HK-2 (cell line): Measurements from ENCODE around the gene C11orf52.

Source experiments
- DNase-seq: peaks from one replicate; pipeline ENCODE4 v3.0.0-alpha.2; 2018; ENCODE audit not compliant: unreplicated experiment

C11orf52 gene

GRCh38 chr11:111939836-111940604 is 21.3 kb downstream of the C11orf52 start:
- DNase-seq = peak; percentile 47

DNA sequence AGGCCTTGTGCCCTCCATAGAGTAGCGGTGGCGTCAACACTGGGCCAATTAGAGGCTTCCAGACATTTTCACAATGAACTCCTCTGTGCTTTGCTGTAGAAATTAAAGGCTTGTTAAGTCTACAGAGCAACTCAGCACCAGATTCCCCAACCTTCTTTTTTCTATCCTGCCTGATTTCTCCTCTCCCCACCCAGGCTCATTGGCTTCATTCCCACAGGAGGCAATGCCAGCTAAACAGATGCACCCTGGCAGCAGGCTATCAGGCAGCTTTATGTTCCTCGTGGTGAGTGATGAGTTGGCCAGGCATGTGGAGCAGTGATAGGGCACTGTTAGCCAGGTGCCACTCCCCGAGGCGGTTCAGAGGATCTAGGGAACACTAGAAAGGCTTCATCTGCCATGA is 23.2 kb downstream of the C11orf52 start:
- no peak for DNase-seq

DNA sequence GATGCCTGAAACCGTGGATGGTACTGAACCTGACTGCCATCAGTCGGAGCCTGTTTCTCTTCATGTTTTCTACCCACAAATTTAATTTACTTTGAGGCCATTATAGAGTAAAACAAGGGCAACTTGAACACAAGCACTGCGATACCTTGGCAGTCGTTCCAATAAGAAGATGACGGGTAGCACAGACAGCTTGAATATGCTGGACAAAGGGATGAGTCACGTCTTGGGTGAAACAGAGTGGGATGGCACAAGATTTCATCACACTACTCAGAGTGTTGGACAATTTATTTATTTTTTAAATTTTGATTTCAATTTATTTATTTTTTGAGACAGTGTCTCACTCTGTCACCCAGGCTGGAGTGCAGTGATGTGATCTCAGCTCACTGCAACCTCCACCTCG is 24.1 kb downstream of the C11orf52 start:
- DNase-seq = no peak

DNA sequence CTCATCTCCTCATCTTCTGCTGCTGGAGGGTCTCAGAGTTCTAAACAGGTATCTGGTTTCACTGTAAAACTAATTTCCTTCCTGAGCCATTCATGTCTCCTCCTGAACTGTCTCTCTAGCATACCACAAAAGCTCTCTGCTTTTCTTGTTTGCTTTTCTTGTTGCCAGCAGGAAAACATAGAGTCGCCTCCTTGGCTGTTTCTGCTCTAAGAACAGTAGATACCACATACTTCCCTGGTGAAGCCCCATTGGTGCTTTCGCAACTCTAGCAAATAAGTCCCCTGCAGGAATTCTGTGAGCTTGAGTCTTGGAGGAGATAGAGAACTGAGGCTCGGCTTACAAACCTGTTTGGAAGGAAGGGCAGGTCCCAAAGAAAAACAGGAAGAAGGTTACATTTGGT is 25.4 kb downstream of the C11orf52 start:
- no peak for DNase-seq

- DNase-seq = peak; percentile 16
Observed at GRCh38 chr11:111944651-111945051, 25.9 kb downstream of the C11orf52 start.

DNA sequence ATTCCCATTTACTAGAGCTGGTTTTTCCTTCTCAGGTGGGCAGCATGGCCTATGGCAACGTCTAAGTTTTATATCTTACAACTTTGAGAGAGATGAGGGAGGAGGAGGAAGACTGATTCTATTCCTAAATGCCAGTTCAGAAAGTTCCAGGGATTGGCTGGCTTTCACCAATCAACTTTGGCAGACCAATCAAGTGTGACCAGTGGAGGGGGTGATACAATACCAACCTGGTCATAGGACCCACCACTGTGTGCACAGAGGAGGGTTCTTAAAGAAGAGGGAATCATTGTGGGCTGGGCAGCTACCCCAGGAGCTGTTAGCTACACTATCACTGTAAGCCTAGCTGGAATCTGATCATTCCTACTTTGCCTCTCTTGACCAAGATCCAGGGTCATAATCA is 26.5 kb downstream of the C11orf52 start:
- peak; percentile 34 for DNase-seq

GRCh38 chr11:111946499-111946898 is 27.8 kb downstream of the C11orf52 start:
- no peak for DNase-seq

DNA sequence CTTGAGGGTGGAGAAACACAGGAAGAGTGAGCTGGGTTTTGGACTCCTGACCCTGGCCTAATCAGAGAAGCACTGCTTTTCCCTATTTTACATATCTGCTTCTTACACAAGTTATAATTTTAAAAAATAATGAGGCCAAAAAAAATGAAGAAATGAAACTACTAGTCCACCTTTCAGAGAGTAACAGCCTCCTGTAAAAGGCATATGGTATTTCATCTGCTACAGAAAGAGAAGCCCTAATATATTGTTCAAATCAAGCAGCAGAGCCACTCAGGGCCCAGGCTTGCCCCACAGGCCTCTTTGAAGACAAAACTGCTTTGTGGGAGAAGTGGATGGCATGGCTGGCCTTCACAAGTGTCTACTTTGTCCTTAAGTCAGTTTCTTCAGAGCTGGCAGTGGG is 28.4 kb downstream of the C11orf52 start:
- no peak for DNase-seq

DNA sequence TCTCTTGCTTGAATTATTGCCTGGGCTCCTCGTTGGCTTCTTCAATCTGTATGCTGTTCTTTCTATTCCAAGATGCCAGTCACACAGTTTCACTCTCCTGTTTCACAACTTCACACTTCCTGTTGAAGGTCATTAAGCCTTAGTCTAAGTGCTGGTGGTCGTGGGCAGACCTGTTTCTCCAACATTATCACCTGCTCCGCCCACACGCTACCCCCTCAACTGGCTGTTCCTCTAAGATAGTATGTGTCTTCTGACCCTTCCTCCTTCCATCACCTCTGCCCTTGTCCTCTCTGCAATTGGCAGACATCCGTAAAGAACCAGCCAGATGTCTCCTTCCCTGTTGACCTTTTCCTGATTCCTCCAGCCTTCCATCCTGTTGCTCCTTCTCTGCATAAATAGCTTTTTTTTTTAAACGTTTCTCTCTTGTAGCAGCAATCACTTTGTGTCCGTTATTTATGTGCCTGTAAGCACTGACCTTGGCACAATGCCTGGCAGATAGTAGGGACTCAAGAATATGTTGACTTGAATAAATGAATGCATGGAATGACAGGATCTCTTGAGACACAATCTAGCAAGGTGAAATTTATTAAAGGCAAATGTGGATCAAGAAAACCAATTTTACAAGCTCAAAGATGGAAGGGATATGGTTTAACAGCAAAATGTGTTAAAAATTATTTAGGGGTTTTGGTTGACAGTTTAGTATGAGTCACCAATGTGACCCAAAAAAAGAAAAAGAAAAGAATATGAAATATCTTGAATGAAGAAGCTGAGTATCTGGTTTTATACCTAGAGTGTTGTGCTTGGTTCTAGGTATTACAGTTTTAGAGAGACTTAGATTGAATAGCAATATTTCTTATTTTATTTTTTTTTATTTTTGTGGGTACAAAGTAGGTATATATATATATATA is 31.1 kb downstream of the C11orf52 start:
- no peak for DNase-seq

DNA sequence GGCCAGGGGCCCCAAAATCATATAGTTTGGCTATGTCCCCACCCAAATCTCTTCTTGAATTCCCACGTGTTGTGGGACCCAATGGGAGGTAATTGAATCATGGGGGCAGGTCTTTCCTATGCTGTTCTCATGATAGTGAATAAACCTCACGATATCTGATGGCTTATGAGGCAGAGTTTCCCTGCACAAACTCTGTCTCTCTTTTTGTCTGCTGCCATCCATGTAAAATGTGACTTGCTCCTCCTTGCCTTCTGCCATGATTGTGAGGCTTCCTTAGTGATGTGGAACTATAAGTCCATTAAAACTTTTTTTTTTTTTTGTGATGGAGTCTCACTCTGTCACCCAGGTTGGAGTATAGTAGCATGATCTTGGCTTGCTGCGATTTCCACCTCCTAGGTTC is 32.9 kb downstream of the C11orf52 start:
- DNase-seq = no peak

DNA sequence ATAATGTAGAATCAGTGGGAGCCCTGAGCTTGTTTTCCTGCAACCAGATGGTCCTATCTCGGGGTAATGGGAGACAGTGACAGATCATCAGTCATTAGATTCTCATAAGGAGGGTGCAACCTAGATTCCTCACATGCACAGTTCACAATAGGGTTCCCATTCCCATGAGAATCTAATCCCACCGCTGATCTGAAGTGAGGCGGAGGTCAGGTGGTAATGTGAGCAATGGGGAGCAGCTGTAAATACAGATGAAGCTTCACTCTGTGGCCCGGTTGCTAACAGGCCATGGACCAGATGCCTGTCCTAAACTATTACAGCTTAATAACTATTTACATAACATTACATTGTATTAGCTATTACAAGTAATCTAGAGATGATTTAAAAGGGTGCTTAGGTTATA is 35.4 kb downstream of the C11orf52 start:
- DNase-seq = no peak

- DNase-seq = no peak
Observed at GRCh38 chr11:111957663-111958444, 39.1 kb downstream of the C11orf52 start.

DNA sequence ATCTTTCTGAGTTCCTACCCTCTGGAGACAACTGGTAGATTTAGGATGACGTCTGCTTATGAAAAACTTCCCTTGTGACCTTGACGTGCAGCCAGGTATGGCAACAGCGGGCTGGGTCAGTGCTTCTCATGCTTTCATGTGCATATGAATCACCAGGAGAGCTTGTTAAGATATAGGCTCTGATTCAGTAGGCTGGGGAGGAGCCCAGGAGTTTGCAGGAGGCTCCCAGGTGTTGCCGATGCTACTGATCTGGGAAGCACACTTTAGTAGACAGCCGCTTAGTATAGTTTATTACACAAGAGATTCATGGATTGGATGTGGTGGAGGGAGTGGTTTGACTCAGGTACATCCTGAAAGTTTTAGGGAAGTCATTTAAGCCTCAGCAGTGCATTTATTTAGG is 42.2 kb downstream of the C11orf52 start:
- peak; percentile 48 for DNase-seq

DNA sequence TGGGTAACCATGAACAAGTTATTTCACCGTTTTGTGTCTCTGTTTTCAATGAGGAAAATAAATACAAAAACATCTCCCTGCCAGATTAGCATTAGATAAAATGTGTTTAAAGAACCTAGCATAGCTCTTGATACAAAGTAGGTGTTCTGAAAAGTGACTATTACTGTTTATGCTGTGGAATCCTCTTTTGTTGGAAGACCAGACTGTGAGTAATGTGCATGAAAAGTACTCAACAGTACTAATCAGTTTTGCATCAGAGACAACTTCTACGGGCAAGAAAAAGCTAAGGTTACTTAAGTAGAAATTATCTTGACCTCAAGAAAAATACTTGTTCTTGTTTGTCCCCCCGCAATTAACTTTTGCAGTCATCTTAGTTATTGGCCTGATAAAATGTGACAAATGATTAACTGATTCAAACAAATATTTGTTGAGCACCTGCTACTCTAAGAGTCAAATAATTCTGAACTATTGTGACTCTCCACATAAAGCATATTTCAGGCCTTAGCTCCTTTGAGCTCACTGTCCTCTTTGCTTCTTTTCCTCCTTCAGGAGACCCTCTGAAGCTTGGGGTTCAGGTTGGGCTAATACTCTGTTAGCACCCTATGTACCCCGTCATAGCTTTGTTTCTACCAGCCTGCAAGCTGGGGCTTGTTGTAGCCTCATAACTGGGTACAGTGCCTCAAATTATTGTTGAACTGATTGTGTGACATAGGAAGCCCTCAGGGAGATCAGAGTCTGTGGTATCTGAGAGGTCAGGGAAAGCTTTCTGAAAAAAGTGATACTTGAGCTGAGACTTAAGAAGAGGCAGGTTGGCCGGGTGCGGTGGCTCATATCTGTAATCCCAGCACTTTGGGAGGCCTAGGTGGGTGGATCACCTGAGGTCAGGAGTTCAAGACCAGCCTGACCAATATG is 42.9 kb downstream of the C11orf52 start:
- DNase-seq = no peak

- DNase-seq = no peak
Observed at GRCh38 chr11:111963931-111964340, 45.2 kb downstream of the C11orf52 start.

GRCh38 chr11:111966678-111967077 is 48.0 kb downstream of the C11orf52 start:
- DNase-seq = no peak

DNA sequence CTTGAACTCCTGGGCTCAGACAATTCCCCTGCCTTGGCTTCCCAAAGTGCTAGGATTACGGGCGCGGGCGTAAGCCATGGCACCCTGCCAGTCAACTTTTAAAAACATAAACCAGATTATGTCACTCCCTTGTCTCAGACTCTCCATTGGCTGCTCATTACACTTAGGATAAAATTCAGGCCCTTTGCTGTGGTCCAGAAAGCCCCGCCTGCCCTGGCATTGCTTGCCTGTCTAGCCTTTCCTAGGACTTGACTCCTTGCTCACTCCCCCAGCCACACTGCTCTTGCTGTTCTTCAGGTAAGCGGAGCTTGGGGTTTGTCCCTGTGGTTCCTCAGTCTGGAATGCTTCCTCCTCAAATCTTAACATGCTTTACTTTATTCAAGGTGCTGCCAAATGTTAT is 48.9 kb downstream of the C11orf52 start:
- no peak for DNase-seq

- no peak for DNase-seq
Observed at GRCh38 chr11:111969344-111969743, 50.6 kb downstream of the C11orf52 start.

- no peak for DNase-seq
Observed at GRCh38 chr11:111974446-111974845, 55.7 kb downstream of the C11orf52 start.

DNA sequence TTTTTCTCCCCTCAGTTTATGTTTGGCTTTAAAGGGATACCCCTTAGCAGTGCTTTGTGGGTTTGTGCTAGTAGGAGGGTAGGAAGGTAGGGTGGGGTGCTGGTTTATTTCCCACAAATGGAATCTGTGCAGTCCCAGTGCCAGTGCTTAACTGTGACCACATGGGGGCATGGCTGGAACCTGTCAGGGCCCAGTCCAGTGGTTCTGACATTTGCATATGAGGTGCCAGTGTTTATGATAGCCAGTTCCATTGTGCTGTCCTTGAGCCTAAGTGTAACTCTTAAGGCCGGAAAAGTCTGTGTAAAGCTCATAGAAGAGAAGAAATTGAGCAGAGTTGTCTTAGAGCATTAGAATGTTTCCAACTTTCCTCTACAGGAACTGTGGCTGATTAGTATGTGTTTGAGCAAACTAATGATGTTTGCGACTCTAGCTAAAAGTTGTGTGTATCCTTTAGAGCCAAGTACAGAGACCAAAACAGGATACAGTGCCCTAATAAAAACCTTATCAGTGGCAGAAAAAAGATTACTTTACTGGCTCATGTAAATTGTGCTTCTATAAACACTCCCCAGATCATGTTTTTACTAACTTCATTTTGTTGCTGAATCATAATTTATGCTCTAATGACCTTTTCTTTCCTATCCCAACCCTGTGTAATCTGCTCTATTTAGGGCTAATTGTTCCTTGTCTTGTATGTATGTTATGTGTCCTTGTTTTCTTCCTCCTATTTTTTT is 56.5 kb downstream of the C11orf52 start:
- no peak for DNase-seq
